ENCODE measurements around the gene PPP2R1B. TPM values are rescaled to one million over a fixed set of nuclear protein-coding genes. Genes with fewer than 3 reads are reported as not detected.

PPP2R1B gene
- total and polyA plus RNA-seq, 2 of the 8 experiments (the other 6 are each of a cell fraction or from before 2014, with no cell fraction given) = 25.8 to 87.0 TPM

GRCh38 chr11:111691176-111691575 lies 75.0 kb downstream of the PPP2R1B start:
- FAIRE-seq (no peak), DNase-seq (ENCODE audit: low read depth in 1 of 2, low spot score in 2 of 2) (no peak)
- ChIA-PET POLR2A (ENCODE audit: partially characterized antibody) (no interaction called here), CTCF (ENCODE audit: partially characterized antibody) (interaction anchor here (0.5 to 0.6 kb wide), 2 partner anchors 14 to 71 kb away, joined by 3 to 5 read pairs; no protein-coding TSS in a partner anchor)
- Histone ChIP-seq H3K18ac (ENCODE audit: extremely low read depth, low read length) (no peak overlapping the region), H3K79me2 (ENCODE audit: control insufficient read depth in 1 of 2, insufficient read depth in 2 of 2, low read length in 2 of 2) (no peaks in the 10 kb centered on the region), H2BK120ac (replicated peaks; ENCODE audit: low read depth, low read length) (no peak overlapping the region), H2AFZ (ENCODE audit: low read length) (no peak overlapping the region), H2BK12ac (ENCODE audit: low read depth, low read length) (no peak overlapping the region), H3K27ac (ENCODE audit: low read depth, low read length) (no peak overlapping the region), H4K8ac (ENCODE audit: extremely low read depth, insufficient read depth, low read length) (no peak overlapping the region), H3K23ac (ENCODE audit: insufficient read length) (no peak overlapping the region), H3K4me1 (replicated peaks in 1 of 4; ENCODE audit: control insufficient read depth in 3 of 4, insufficient read depth in 4 of 4, low read length in 3 of 4) (peaks cover 0 to 5% (median under 1%) of the 10 kb centered on the region in 4 experiments; a peak in 2 of 7 replicates), H3K36me3 (ENCODE audit: control insufficient read depth in 2 of 4, insufficient read depth in 4 of 4, low read length in 3 of 4) (no peaks in the 10 kb centered on the region), H2BK20ac (ENCODE audit: low read length) (no peak overlapping the region), H3K4ac (replicated peaks; ENCODE audit: insufficient read length, low read depth, low read length) (no peak overlapping the region), H3K9me3 (ENCODE audit: insufficient read depth in 2 of 2, low read depth in 1 of 2, low read length in 1 of 2) (no peaks in the 10 kb centered on the region), H2BK5ac (ENCODE audit: low read depth, low read length) (no peak overlapping the region), H3K4me3 (ENCODE audit: extremely low read depth in 1 of 4, insufficient read depth in 2 of 4, low read depth in 3 of 4, low read length in 4 of 4) (no peak overlapping the region), H2AK5ac (ENCODE audit: low read depth, low read length) (no peak overlapping the region), H3K9ac (replicated peaks in 1 of 4; ENCODE audit: extremely low read depth in 1 of 4, low read depth in 3 of 4, low read length in 3 of 4) (no peak overlapping the region), H3K4me2 (ENCODE audit: insufficient read depth in 1 of 2, low read depth in 2 of 2, low read length in 2 of 2) (no peak overlapping the region), H4K20me1 (replicated peaks in 1 of 2; ENCODE audit: control insufficient read depth in 1 of 2, insufficient read depth in 2 of 2, low read length in 2 of 2) (no peaks in the 10 kb centered on the region), H3K27me3 (replicated peaks in 1 of 4; ENCODE audit: control insufficient read depth in 3 of 4, extremely low read depth in 1 of 4, insufficient read depth in 3 of 4, low read length in 3 of 4) (no peaks in the 10 kb centered on the region), H3K79me1 (ENCODE audit: low read depth, low read length) (no peaks in the 10 kb centered on the region), H3K56ac (replicated peaks; ENCODE audit: insufficient read length, low read depth, low read length) (no peak overlapping the region), H2BK15ac (ENCODE audit: low read length) (no peak overlapping the region), H4K5ac (ENCODE audit: insufficient read length, low read depth, low read length) (no peak overlapping the region), H4K91ac (replicated peaks; ENCODE audit: insufficient read length, low read length) (no peak overlapping the region), H3K23me2 (ENCODE audit: low read depth, low read length) (no peaks in the 10 kb centered on the region), H3K14ac (ENCODE audit: insufficient read length) (no peak overlapping the region)
- WGBS, 2 experiments (ENCODE audit: extremely low coverage in 1 of 2, insufficient coverage in 1 of 2, insufficient read length in 1 of 2, insufficient replicate concordance in 2 of 2, low coverage in 1 of 2, low lambda C conversion rate in 2 of 2, missing lambda C conversion rate in 1 of 2) = 88% methylated on average over 2 of the region's 2 CpGs; no CpG with 5 or more reads in 1 of the 2 experiments
- TF ChIP-seq SIX5 (IDR thresholded peaks at IDR 0.05; ENCODE audit: low read depth, low read length) = no peak
- no peak for TF ChIP-seq CHD1 (IDR thresholded peaks at IDR 0.05; ENCODE audit: low read depth, low read length)
- TF ChIP-seq CTBP2 (IDR thresholded peaks at IDR 0.05; ENCODE audit: borderline replicate concordance, insufficient read depth, insufficient read length, low read length) = no peak
- no peak for TF ChIP-seq ZNF274 (IDR thresholded peaks at IDR 0.05; ENCODE audit: borderline replicate concordance, extremely low read depth, low read length)
- TF ChIP-seq MAFK (IDR thresholded peaks at IDR 0.05; ENCODE audit: low read depth, low read length) = no peak
- no peak for TF ChIP-seq SAP30 (IDR thresholded peaks at IDR 0.05; ENCODE audit: insufficient read depth, insufficient replicate concordance, low read length)
- TF ChIP-seq, protein P1, sequence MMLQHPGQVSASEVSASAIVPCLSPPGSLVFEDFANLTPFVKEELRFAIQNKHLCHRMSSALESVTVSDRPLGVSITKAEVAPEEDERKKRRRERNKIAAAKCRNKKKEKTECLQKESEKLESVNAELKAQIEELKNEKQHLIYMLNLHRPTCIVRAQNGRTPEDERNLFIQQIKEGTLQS (IDR thresholded peaks at IDR 0.05; ENCODE audit: insufficient read depth, low read depth, low read length) = no peak
- TF ChIP-seq CREB1 (IDR thresholded peaks at IDR 0.05) = no peak
- TF ChIP-seq BACH1 (IDR thresholded peaks at IDR 0.05; ENCODE audit: low read length) = no peak
- no peak for TF ChIP-seq CHD2 (IDR thresholded peaks at IDR 0.05; ENCODE audit: low read length)
- no peak for TF ChIP-seq KDM4A (IDR thresholded peaks at IDR 0.05; ENCODE audit: low read depth, low read length, severe bottlenecking)
- TF ChIP-seq TAF1 (IDR thresholded peaks at IDR 0.05; ENCODE audit: low read depth, low read length) = no peak
- TF ChIP-seq YY1 (IDR thresholded peaks at IDR 0.05; ENCODE audit: low read depth, low read length) = no peak
- TF ChIP-seq CEBPB (IDR thresholded peaks at IDR 0.05; ENCODE audit: low read depth, low read length) = no peak
- TF ChIP-seq TCF12 (IDR thresholded peaks at IDR 0.05; ENCODE audit: low read depth, low read length) = no peak
- no peak for TF ChIP-seq GTF2F1 (IDR thresholded peaks at IDR 0.05; ENCODE audit: borderline replicate concordance, low read depth, low read length)

Measured in H1 (cell line).